ENCODE measurements around the gene WDPCP.

- TF ChIP-seq, protein P1, sequence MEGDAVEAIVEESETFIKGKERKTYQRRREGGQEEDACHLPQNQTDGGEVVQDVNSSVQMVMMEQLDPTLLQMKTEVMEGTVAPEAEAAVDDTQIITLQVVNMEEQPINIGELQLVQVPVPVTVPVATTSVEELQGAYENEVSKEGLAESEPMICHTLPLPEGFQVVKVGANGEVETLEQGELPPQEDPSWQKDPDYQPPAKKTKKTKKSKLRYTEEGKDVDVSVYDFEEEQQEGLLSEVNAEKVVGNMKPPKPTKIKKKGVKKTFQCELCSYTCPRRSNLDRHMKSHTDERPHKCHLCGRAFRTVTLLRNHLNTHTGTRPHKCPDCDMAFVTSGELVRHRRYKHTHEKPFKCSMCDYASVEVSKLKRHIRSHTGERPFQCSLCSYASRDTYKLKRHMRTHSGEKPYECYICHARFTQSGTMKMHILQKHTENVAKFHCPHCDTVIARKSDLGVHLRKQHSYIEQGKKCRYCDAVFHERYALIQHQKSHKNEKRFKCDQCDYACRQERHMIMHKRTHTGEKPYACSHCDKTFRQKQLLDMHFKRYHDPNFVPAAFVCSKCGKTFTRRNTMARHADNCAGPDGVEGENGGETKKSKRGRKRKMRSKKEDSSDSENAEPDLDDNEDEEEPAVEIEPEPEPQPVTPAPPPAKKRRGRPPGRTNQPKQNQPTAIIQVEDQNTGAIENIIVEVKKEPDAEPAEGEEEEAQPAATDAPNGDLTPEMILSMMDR (IDR thresholded peaks at IDR 0.05), result no peak
- TF ChIP-seq, protein P2, sequence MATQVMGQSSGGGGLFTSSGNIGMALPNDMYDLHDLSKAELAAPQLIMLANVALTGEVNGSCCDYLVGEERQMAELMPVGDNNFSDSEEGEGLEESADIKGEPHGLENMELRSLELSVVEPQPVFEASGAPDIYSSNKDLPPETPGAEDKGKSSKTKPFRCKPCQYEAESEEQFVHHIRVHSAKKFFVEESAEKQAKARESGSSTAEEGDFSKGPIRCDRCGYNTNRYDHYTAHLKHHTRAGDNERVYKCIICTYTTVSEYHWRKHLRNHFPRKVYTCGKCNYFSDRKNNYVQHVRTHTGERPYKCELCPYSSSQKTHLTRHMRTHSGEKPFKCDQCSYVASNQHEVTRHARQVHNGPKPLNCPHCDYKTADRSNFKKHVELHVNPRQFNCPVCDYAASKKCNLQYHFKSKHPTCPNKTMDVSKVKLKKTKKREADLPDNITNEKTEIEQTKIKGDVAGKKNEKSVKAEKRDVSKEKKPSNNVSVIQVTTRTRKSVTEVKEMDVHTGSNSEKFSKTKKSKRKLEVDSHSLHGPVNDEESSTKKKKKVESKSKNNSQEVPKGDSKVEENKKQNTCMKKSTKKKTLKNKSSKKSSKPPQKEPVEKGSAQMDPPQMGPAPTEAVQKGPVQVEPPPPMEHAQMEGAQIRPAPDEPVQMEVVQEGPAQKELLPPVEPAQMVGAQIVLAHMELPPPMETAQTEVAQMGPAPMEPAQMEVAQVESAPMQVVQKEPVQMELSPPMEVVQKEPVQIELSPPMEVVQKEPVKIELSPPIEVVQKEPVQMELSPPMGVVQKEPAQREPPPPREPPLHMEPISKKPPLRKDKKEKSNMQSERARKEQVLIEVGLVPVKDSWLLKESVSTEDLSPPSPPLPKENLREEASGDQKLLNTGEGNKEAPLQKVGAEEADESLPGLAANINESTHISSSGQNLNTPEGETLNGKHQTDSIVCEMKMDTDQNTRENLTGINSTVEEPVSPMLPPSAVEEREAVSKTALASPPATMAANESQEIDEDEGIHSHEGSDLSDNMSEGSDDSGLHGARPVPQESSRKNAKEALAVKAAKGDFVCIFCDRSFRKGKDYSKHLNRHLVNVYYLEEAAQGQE (IDR thresholded peaks at IDR 0.05; ENCODE audit: low read depth, low read length), result no peak
- TF ChIP-seq MXI1 (IDR thresholded peaks at IDR 0.05; ENCODE audit: low read depth, low read length), result no peak
- TF ChIP-seq TAF1 (IDR thresholded peaks at IDR 0.05; ENCODE audit: borderline replicate concordance, low read depth, low read length), result no peak
- no peak for TF ChIP-seq CHD2 (IDR thresholded peaks at IDR 0.05; ENCODE audit: low read length, partially characterized antibody)
Observed at GRCh38 chr2:63484901-63485300, 103.4 kb downstream of the WDPCP start.
